ENCODE results near the gene SNX18. TPM values are rescaled to one million over a fixed set of nuclear protein-coding genes. Genes with fewer than 3 reads are reported as not detected.

Gene SNX18
- total RNA-seq, 1 donor from 2014 or later, result 17.9 TPM

DNA sequence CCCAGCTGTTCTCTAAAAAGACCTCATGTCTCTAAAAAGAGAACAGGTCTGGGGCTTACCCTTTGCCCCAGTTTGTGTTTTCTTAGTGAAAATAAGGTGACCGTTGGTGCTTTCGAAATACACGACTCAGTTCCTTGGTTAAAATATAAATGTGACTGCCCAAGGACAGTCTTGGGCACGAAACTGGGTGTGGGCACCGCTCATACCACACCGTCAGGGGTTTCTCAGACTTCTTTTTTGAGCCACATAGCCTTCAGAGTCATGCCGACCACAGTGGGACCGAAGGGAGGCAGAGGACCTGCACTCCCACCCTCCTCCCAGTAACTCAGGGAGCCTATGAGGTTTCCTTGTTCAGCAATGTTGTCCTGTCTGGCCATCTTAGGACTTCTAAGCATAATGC is 6.5 kb downstream of the SNX18 start:
- no peak overlapping the region for H3K4me3 Mint-ChIP-seq
- H3F3A ChIP-seq (ENCODE audit: low read depth), result peaks cover 5% of the 10 kb centered on the region
- peaks cover 100% of the 10 kb centered on the region for H3K79me2 ChIP-seq (ENCODE audit: low read depth)
- no peaks in the 10 kb centered on the region for H3K9me3 ChIP-seq (ENCODE audit: low read depth)
- no peak overlapping the region for H3K4me3 ChIP-seq
- peaks cover 48% of the 10 kb centered on the region for H4K20me1 ChIP-seq (ENCODE audit: low read depth)
- H3K36me3 ChIP-seq, result no peaks in the 10 kb centered on the region
- peaks cover under 1% of the 10 kb centered on the region for H3K27me3 Mint-ChIP-seq (ENCODE audit: insufficient read depth, low read depth)
- TF ChIP-seq EZH2 (IDR thresholded peaks at IDR 0.05), result no peak
- TF ChIP-seq, protein P1, sequence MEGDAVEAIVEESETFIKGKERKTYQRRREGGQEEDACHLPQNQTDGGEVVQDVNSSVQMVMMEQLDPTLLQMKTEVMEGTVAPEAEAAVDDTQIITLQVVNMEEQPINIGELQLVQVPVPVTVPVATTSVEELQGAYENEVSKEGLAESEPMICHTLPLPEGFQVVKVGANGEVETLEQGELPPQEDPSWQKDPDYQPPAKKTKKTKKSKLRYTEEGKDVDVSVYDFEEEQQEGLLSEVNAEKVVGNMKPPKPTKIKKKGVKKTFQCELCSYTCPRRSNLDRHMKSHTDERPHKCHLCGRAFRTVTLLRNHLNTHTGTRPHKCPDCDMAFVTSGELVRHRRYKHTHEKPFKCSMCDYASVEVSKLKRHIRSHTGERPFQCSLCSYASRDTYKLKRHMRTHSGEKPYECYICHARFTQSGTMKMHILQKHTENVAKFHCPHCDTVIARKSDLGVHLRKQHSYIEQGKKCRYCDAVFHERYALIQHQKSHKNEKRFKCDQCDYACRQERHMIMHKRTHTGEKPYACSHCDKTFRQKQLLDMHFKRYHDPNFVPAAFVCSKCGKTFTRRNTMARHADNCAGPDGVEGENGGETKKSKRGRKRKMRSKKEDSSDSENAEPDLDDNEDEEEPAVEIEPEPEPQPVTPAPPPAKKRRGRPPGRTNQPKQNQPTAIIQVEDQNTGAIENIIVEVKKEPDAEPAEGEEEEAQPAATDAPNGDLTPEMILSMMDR (IDR thresholded peaks at IDR 0.05), result no peak
- no peak overlapping the region for H3K27ac Mint-ChIP-seq
- peaks cover 3% of the 10 kb centered on the region for H3K9me3 Mint-ChIP-seq
- no peak overlapping the region for H2AFZ ChIP-seq (replicated peaks)
- no peak overlapping the region for H3K9ac ChIP-seq
- H3K27ac ChIP-seq, result peak overlapping the region; percentile 33
- H3K4me2 ChIP-seq, result peak overlapping the region; percentile 43
- H3K4me1 ChIP-seq, result peaks cover 35% of the 10 kb centered on the region
- H3K27me3 ChIP-seq, result peaks cover 4% of the 10 kb centered on the region
- H3K36me3 Mint-ChIP-seq, result peaks cover 33% of the 10 kb centered on the region
- DNase-seq (ENCODE audit: low spot score), result no peak
- H3K4me1 Mint-ChIP-seq, result peaks cover 35% of the 10 kb centered on the region

DNA sequence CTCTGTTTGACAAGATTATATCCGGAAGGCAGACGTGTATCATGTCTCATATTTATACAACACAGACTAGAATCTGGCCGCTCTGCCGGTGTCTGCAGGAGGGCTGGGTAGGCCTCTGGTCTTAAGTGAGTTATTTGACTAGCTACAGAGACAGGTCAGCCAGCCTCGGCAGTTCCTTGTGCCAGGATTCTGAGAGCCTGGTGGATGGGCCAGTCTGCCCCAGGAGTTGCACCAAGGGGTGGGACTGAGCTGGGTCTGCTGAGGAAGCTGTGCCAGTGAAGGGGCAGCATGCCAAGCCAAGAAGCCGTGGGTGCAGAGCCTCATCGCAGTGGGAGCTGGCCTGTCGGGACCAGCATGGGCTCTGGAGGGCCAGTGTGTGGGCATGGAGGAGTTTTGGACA is 7.1 kb downstream of the SNX18 start:
- Mint-ChIP-seq H3K4me1 (peaks cover 28% of the 10 kb centered on the region), H3K9me3 (no peaks in the 10 kb centered on the region), H3K27me3 (ENCODE audit: insufficient read depth, low read depth) (no peaks in the 10 kb centered on the region), H3K27ac (no peak overlapping the region), H3K36me3 (peaks cover 28% of the 10 kb centered on the region), H3K4me3 (no peak overlapping the region)
- Histone ChIP-seq H3K4me1 (peaks cover 32% of the 10 kb centered on the region), H3K4me2 (no peak overlapping the region), H3F3A (ENCODE audit: low read depth) (peaks cover 5% of the 10 kb centered on the region), H3K27me3 (no peaks in the 10 kb centered on the region), H3K27ac (no peak overlapping the region), H3K4me3 (no peak overlapping the region), H3K9ac (no peak overlapping the region), H3K36me3 (no peaks in the 10 kb centered on the region), H2AFZ (replicated peaks) (no peak overlapping the region), H3K9me3 (ENCODE audit: low read depth) (no peaks in the 10 kb centered on the region), H4K20me1 (ENCODE audit: low read depth) (peaks cover 42% of the 10 kb centered on the region), H3K79me2 (ENCODE audit: low read depth) (peaks cover 100% of the 10 kb centered on the region)
- DNase-seq (ENCODE audit: low spot score), result no peak
- no peak for TF ChIP-seq EZH2 (IDR thresholded peaks at IDR 0.05)
- TF ChIP-seq, protein P1 (IDR thresholded peaks at IDR 0.05), result no peak
- TF ChIP-seq EZH2phosphoT487 (IDR thresholded peaks at IDR 0.05), result no peak

DNA sequence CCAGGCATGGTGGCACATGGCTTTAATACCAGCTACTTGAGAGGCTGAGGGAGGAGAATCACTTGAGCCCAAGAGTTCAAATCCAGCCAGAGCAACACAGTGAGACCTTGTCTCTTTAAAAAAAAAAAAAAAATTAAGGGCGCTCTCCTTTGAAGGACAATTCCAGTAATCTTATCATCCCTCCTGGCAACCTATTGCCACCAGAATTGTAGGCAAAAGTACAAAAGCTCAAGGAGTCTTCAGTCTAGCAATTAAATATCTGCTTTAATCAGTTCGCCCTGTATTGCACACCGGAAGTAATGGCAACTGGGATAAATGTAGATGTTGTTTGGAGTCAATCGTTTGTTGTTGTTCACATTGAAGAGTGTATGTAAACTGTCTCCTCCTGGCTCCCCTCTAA is 7.7 kb downstream of the SNX18 start:
- peaks cover 23% of the 10 kb centered on the region for H3K4me1 Mint-ChIP-seq
- peaks cover 31% of the 10 kb centered on the region for H3K4me1 ChIP-seq
- H3K36me3 Mint-ChIP-seq, result peaks cover 26% of the 10 kb centered on the region
- TF ChIP-seq EZH2 (IDR thresholded peaks at IDR 0.05) (no peak), EZH2phosphoT487 (IDR thresholded peaks at IDR 0.05) (no peak)
- TF ChIP-seq, protein P1 (IDR thresholded peaks at IDR 0.05), result no peak
- H3K27me3 Mint-ChIP-seq (ENCODE audit: insufficient read depth, low read depth), result no peaks in the 10 kb centered on the region
- H3K27ac ChIP-seq, result no peak overlapping the region
- H3K9me3 Mint-ChIP-seq, result no peaks in the 10 kb centered on the region
- no peak overlapping the region for H2AFZ ChIP-seq (replicated peaks)
- DNase-seq (ENCODE audit: low spot score), result no peak
- no peaks in the 10 kb centered on the region for H3K9me3 ChIP-seq (ENCODE audit: low read depth)
- H3K9ac ChIP-seq, result no peak overlapping the region
- no peak overlapping the region for H3K4me3 ChIP-seq
- peaks cover 100% of the 10 kb centered on the region for H3K79me2 ChIP-seq (ENCODE audit: low read depth)
- no peak overlapping the region for H3K4me2 ChIP-seq
- no peaks in the 10 kb centered on the region for H3K36me3 ChIP-seq
- H3K27ac Mint-ChIP-seq, result no peak overlapping the region
- H4K20me1 ChIP-seq (ENCODE audit: low read depth), result peaks cover 37% of the 10 kb centered on the region
- H3K4me3 Mint-ChIP-seq, result no peak overlapping the region
- no peaks in the 10 kb centered on the region for H3K27me3 ChIP-seq
- H3F3A ChIP-seq (ENCODE audit: low read depth), result peaks cover 5% of the 10 kb centered on the region
